Esophagus muscularis mucosa (tissue), 4 donors: ENCODE results near the gene POM121L2. TPM values are rescaled to one million over a fixed set of nuclear protein-coding genes. Genes with fewer than 3 reads are reported as not detected.

Experiments used
- DNase-seq: peaks from one replicate; pipeline ENCODE4 v3.0.0-alpha.2; 2017; ENCODE audit errors: extremely low spot score
- H3K27ac ChIP-seq, 4 donors: fragments of 200-600 bp; sonication (generic); replicated peaks in 1 of 4; 1 replicate in 3 of 4; 2 replicates in 1 of 4; pipeline ENCODE4 v1.5.1; 2016 to 2019; ENCODE audit warnings: mild to moderate bottlenecking in 1 of 4
- H3K27me3 ChIP-seq, 4 donors: fragments of 200-600 bp; sonication (generic); one replicate each; pipeline versions ENCODE4 v1.5.1 to v1.6.0; 2016 to 2019
- H3K36me3 ChIP-seq, 4 donors: fragments of 200-600 bp; sonication (generic); one replicate each; pipeline ENCODE4 v1.5.1; 2016 to 2019
- H3K4me1 ChIP-seq, 4 donors: fragments of 200-600 bp; sonication (generic); one replicate each; pipeline ENCODE4 v1.5.1; 2016 to 2019
- H3K4me3 ChIP-seq, 4 donors: fragments of 200-600 bp; sonication (generic); 1 replicate in 2 of 4; 2 replicates in 2 of 4; pipeline ENCODE4 v1.5.1; 2016 to 2019; ENCODE audit warnings: mild to moderate bottlenecking in 4 of 4, moderate library complexity in 1 of 4
- H3K9me3 ChIP-seq, 4 donors: fragments of 200-600 bp; sonication (generic); 1 replicate in 3 of 4; 2 replicates in 1 of 4; pipeline ENCODE4 v1.5.1; 2016 to 2019
- CTCF ChIP-seq, 3 experiments: fragments of 200-600 bp in 2 of 3; fragments of 450-650 bp in 1 of 3; sonication (generic) in 2 of 3; IDR thresholded peaks; one replicate each; pipeline ENCODE4 v1.5.1; 2017 to 2019; ENCODE audit warnings: antibody characterized with exemption in 3 of 3, mild to moderate bottlenecking in 2 of 3, moderate library complexity in 1 of 3
- EP300 ChIP-seq: sonication (generic); formaldehyde crosslinking; IDR thresholded peaks from one replicate; pipeline ENCODE4 v1.6.1; 2017; ENCODE audit warnings: antibody characterized with exemption
- POLR2A ChIP-seq: fragments of 450-650 bp; IDR thresholded peaks from one replicate; pipeline ENCODE4 v1.6.1; 2017; ENCODE audit warnings: antibody characterized with exemption, moderate library complexity, mild to moderate bottlenecking, low read depth
- POLR2AphosphoS5 ChIP-seq, 2 donors: sonication (generic); formaldehyde crosslinking; IDR thresholded peaks; one replicate each; pipeline ENCODE4 v1.6.1; 2017; ENCODE audit warnings: antibody characterized with exemption in 2 of 2
- WGBS: methylation state at CpG from one replicate; pipeline ENCODE4 v1.1.5; 2018; 5-methylcytosine and 5-hydroxymethylcytosine counted together
- intact Hi-C: fragments of 100-400 bp; cut with DNase I; formaldehyde crosslinking; loops from one replicate; pipeline ENCODE4 v1.15.1; 2023
- total RNA-seq, 4 donors: library from RNA; depleted of rRNA; stranded (reverse); fragments of >200 nt; gene quantifications; one replicate each; pipeline versions ENCODE4 v1.1.0 to v1.2.1, GENCODE V29; 2016

POM121L2 gene
- total RNA-seq, 4 donors from 2014 or later = not detected

GRCh38 chr6:27334141-27334540 is 22.1 kb upstream of the POM121L2 start:
- peaks cover 0 to 5% (median 0%) of the 10 kb centered on the region in 4 donors for H3K4me1 ChIP-seq
- H3K4me3 ChIP-seq = no peak overlapping the region
- WGBS = 49% methylated on average over 10 of the region's 10 CpGs
- H3K27me3 ChIP-seq = peaks cover 0 to 44% (median 0%) of the 10 kb centered on the region in 4 donors
- intact Hi-C loops = no loop called here
- TF ChIP-seq CTCF (IDR thresholded peaks at IDR 0.05) (no peak), EP300 (no peak), POLR2A (no peak), POLR2AphosphoS5 (IDR thresholded peaks at IDR 0.05) (no peak)
- H3K36me3 ChIP-seq = no peaks in the 10 kb centered on the region
- no peak overlapping the region for H3K27ac ChIP-seq
- peaks cover 0 to 5% (median 0%) of the 10 kb centered on the region in 4 donors for H3K9me3 ChIP-seq
- no peak for DNase-seq

- H3K4me3 ChIP-seq = no peak overlapping the region
- peaks cover 0 to 49% (median 0%) of the 10 kb centered on the region in 4 donors for H3K27me3 ChIP-seq
- H3K4me1 ChIP-seq = peaks cover 0 to 5% (median 0%) of the 10 kb centered on the region in 4 donors
- TF ChIP-seq POLR2AphosphoS5 (IDR thresholded peaks at IDR 0.05) (no peak), POLR2A (no peak), EP300 (no peak), CTCF (IDR thresholded peaks at IDR 0.05) (no peak)
- no peak for DNase-seq
- 51% methylated on average over 3 of the region's 3 CpGs for WGBS
- no peaks in the 10 kb centered on the region for H3K36me3 ChIP-seq
- intact Hi-C loops = no loop called here
- peaks cover 0 to 5% (median 1%) of the 10 kb centered on the region in 4 donors for H3K9me3 ChIP-seq
- no peak overlapping the region for H3K27ac ChIP-seq
These were observed 21.6 kb upstream of the POM121L2 start for GRCh38 chr6:27333642-27334040.

GRCh38 chr6:27332692-27333641 is 20.9 kb upstream of the POM121L2 start:
- Histone ChIP-seq H3K27me3 (peaks cover 0 to 50% (median 0%) of the 10 kb centered on the region in 4 donors), H3K9me3 (peaks cover 0 to 5% (median 1%) of the 10 kb centered on the region in 4 donors), H3K4me1 (peaks cover 0 to 5% (median 0%) of the 10 kb centered on the region in 4 donors), H3K36me3 (no peaks in the 10 kb centered on the region), H3K27ac (no peak overlapping the region), H3K4me3 (peak overlapping the region in 3 of 4 donors; percentile 7 to 40 (median 29))
- DNase-seq = no peak
- 8% methylated on average over 32 of the region's 32 CpGs for WGBS
- intact Hi-C loops = no loop called here
- TF ChIP-seq EP300 = no peak
- no peak for TF ChIP-seq POLR2AphosphoS5 (IDR thresholded peaks at IDR 0.05)
- TF ChIP-seq CTCF (IDR thresholded peaks at IDR 0.05) = no peak
- no peak for TF ChIP-seq POLR2A

GRCh38 chr6:27327023-27327738 is 15.1 kb upstream of the POM121L2 start:
- intact Hi-C loops = no loop called here
- H3K4me1 ChIP-seq = no peaks in the 10 kb centered on the region
- no peak overlapping the region for H3K27ac ChIP-seq
- H3K27me3 ChIP-seq = peaks cover 0 to 32% (median 0%) of the 10 kb centered on the region in 4 donors
- H3K36me3 ChIP-seq = no peaks in the 10 kb centered on the region
- TF ChIP-seq POLR2AphosphoS5 (IDR thresholded peaks at IDR 0.05) (no peak), CTCF (IDR thresholded peaks at IDR 0.05) (no peak), EP300 (no peak), POLR2A (no peak)
- DNase-seq = no peak
- no peak overlapping the region for H3K4me3 ChIP-seq
- WGBS = 26% methylated on average over 1 of the region's 1 CpG
- peaks cover 0 to 3% (median 0%) of the 10 kb centered on the region in 4 donors for H3K9me3 ChIP-seq
